LNCAP (cell line): Measurements from ENCODE around the gene ARL6IP4.

Experiments
- TF ChIP-seq, protein P1 (sequence below): fragments of 450-650 bp; IDR thresholded peaks from 2 replicates; pipeline ENCODE4 v1.5.1; 2017; ENCODE audit warnings: mild to moderate bottlenecking

The ARL6IP4 gene

DNA sequence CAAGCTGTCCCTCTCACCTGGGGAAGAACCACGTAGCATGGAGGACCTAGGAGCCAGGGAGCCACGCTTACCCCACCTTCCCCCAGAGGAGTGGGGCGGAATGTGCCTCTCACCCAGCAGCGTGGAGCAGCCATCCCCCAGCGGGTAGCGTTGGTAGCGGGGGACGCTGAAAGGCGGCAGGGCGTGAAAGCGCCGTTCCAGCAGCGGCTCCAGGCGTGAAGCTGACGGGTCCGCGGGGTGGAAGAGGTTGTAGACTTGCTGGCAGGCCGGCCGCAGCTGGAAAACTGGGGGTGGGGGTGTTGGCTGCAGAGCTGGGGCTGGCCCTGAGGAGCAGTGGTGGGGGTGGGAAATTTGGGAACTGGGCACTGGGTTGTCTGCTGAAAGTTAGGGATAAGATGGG, 11.9 kb downstream of the ARL6IP4 start:
- TF ChIP-seq, protein P1, sequence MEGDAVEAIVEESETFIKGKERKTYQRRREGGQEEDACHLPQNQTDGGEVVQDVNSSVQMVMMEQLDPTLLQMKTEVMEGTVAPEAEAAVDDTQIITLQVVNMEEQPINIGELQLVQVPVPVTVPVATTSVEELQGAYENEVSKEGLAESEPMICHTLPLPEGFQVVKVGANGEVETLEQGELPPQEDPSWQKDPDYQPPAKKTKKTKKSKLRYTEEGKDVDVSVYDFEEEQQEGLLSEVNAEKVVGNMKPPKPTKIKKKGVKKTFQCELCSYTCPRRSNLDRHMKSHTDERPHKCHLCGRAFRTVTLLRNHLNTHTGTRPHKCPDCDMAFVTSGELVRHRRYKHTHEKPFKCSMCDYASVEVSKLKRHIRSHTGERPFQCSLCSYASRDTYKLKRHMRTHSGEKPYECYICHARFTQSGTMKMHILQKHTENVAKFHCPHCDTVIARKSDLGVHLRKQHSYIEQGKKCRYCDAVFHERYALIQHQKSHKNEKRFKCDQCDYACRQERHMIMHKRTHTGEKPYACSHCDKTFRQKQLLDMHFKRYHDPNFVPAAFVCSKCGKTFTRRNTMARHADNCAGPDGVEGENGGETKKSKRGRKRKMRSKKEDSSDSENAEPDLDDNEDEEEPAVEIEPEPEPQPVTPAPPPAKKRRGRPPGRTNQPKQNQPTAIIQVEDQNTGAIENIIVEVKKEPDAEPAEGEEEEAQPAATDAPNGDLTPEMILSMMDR: no peak

DNA sequence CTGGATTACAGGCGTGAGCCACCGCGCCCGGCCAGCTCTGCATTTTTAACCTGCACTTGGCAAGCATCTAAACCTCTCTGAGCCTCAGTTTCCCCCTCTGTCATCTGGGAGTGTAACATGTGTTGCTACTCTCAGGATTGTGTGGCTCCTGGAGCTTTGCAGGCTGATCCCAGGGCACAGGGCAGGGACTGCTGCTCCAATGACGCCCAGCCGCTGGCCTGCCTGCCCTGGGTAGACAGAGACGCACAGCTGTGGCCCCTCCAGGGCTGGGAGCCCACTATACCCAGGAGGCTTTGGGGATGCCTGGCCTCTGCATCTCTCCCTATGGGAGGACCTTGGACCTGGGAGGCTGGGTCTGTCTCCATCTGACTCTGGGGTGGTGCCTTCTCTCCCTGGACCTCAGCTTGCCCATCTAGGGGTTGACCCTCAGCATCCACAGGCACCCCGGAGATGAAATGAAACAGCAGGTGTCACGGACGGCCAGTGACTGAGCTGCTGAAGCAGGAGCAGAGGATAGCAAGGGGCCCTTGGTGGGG, 13.7 kb downstream of the ARL6IP4 start:
- TF ChIP-seq, protein P1: no peak

DNA sequence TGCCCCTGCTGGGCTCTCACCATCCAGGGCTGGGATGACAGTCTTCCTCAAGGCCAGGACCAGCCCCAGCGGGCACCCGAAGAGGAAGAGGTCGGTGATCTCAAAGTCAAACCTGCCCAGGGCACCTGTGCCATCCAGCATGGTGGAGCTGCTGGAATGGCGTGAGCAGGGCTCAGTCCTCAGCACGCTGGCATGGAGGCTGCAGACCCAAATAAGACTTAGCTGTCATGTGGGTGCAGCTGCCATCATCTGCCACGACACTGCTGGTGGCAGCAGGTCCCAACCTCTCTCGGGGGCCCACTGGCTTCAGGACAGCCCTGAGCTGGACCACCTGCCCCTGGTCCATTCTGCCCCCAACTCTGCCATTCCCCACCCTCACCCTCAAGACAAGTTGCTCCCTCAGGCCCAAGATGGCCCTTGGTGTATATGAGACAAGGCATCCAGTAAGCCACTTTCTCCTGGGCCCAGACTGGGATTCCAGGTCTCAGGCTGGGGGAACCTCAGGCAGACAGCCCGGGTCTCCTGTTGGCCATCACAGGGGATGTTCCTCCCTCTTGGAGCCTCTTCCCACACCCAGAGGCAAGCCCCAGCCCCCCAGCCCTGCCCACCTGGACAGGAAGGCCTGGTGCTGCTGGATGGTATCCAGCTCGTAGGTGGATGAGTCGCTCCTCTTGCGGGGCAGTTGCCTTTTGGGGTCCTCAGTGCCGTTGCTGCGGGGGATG, 14.5 kb downstream of the ARL6IP4 start:
- TF ChIP-seq, protein P1: no peak

DNA sequence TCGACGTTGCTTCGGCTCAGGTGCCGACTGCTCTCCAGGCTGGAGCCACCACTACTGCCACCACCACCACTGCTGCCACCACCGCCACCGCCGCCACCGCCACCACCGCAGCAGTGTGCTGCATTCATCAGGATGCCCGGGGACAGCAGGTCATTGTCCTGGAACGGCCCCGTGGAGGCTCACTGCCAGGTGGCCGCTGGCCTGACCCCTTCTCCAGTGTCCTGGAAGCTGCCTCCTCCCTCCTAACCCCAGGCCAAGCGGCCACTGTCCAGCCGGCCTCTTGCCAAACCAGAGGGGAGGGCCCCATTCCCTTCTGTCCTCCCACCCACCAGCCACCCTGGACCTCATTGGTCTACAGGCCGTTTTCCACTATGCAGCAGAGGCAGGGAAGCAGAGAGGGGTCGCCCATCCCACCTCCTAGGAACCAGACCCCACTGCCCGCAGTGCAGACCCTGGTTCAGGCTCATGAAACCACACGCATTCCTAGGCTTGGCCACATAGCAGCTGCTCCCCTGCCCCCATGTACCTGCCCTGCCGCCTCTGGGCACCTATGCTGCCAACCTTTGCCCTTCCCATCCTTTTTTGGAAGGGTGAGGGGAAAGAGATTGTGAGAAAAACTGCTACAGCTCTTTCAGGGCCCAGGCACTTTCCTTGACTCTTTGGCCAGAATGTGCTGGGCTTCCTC, 15.2 kb downstream of the ARL6IP4 start:
- TF ChIP-seq, protein P1: no peak

DNA sequence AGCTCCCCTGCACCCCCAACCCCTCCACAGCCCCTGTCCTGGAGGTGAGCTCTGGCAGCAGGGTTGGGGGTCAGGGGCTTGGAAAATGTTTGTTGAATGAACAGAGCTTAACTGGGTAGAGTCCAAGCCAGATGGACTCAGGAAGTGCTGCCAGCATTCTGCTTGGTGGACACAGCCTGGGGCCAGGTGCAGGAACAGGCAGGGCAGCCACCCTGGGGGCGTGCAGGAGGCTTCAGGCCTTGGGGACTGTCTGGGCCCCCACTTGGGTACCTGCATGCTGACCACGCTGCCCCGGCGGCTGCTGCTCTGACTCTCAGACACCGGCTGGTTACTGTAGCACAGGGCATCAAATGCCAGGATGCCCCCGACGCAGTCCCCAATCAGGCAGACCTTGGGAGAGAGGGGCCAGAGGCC, 15.7 kb downstream of the ARL6IP4 start:
- TF ChIP-seq, protein P1: no peak

DNA sequence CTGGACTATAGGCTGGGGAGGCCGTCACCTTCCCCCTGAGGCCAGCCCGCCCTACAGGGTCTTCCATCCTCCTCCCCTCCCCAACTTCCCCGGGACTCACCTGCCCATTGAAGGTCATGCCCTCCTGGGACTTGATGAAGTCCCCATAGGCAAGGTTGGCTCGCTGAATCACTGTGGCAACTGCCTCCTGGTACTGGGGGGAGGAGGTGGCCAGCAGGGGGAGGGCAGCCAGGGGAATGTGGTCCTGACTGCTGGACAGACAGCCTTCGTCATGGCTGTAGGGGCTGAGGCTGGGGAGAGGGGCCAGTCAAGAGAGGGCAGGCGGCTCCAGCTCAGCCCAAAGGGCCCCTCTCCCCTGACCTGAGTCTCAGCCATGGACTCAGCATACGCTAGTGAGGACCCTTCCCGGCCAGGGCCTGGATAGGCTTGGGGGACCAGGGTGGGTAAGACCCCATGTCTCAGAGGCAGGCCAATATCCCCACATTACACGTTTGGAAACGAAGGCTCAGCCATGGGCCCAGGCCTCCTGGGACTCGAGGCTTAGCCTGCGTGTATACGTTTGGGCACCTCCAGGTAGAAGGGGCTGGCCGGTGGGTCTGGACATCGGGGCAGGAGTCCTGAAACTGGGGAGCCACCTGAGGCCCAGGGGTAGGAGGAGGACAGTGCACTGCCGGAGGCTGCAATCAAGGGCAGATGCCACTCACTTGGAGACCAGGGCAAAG, 16.3 kb downstream of the ARL6IP4 start:
- TF ChIP-seq, protein P1: no peak
